GM23338 (cell line): ENCODE data around the gene DNAAF5. TPM values are rescaled to one million over a fixed set of nuclear protein-coding genes. Genes with fewer than 3 reads are reported as not detected.

ENCODE experiments used
- ATAC-seq: fragments of 200-7000 bp; cut with Tn5 transposase; 3 replicates; pipeline ENCODE4 v1.9.1; 2020
- DNase-seq: peaks from one replicate; pipeline ENCODE4 v3.0.0-alpha.2; 2015; ENCODE audit warnings: low spot score
- H2AFZ ChIP-seq: fragments of 200-600 bp; sonication (generic); 2 replicates; pipeline ENCODE4 v1.8.0; 2016; ENCODE audit warnings: antibody characterized with exemption, mild to moderate bottlenecking, moderate library complexity
- H3F3A ChIP-seq: fragments of 200-600 bp; sonication (generic); replicated peaks from 2 replicates; pipeline ENCODE4 v1.8.0; 2017; ENCODE audit warnings: antibody characterized with exemption, mixed run types, low read depth
- H3K27ac ChIP-seq: fragments of 200-600 bp; sonication (generic); 2 replicates; pipeline ENCODE4 v1.6.1; 2016; ENCODE audit warnings: low read depth
- H3K27me3 ChIP-seq: fragments of 200-600 bp; sonication (generic); 2 replicates; pipeline ENCODE4 v1.8.0; 2016; ENCODE audit warnings: mild to moderate bottlenecking, mixed run types, moderate library complexity; ENCODE audit not compliant: insufficient read depth
- H3K36me3 ChIP-seq: fragments of 200-600 bp; sonication (generic); 2 replicates; pipeline ENCODE4 v1.8.0; 2016; ENCODE audit warnings: mild to moderate bottlenecking; ENCODE audit not compliant: insufficient read depth
- H3K4me1 ChIP-seq: fragments of 200-600 bp; sonication (generic); 2 replicates; pipeline ENCODE4 v1.8.0; 2016; ENCODE audit warnings: mild to moderate bottlenecking, moderate library complexity; ENCODE audit not compliant: insufficient read depth
- H3K4me2 ChIP-seq: fragments of 200-600 bp; sonication (generic); 2 replicates; pipeline ENCODE4 v1.7.1; 2017; ENCODE audit warnings: mixed run types
- H3K4me3 ChIP-seq: fragments of 200-600 bp; sonication (generic); 2 replicates; pipeline ENCODE4 v1.6.1; 2016; ENCODE audit warnings: mixed run types
- H3K79me2 ChIP-seq: fragments of 200-600 bp; sonication (generic); replicated peaks from 2 replicates; pipeline ENCODE4 v1.8.0; 2017; ENCODE audit warnings: mild to moderate bottlenecking; ENCODE audit not compliant: insufficient read depth
- H3K9me2 ChIP-seq: fragments of 200-600 bp; sonication (generic); 2 replicates; pipeline ENCODE4 v1.8.0; 2017; ENCODE audit not compliant: insufficient read depth
- H4K20me1 ChIP-seq: fragments of 200-600 bp; sonication (generic); replicated peaks from 2 replicates; pipeline ENCODE4 v1.8.0; 2017; ENCODE audit warnings: mild to moderate bottlenecking; ENCODE audit not compliant: insufficient read depth
- H3K27ac Mint-ChIP-seq: 2 replicates; pipeline ENCODE4 v1.8.0; 2020; ENCODE audit warnings: inconsistent platforms, mild to moderate bottlenecking, moderate library complexity, mixed read lengths
- H3K27me3 Mint-ChIP-seq: 3 replicates; pipeline ENCODE4 v1.8.0; 2022; ENCODE audit warnings: low read depth, mild to moderate bottlenecking, moderate library complexity, mixed read lengths, inconsistent platforms; ENCODE audit not compliant: insufficient read depth, poor library complexity
- H3K36me3 Mint-ChIP-seq: 3 replicates; pipeline ENCODE4 v1.8.0; 2021; ENCODE audit warnings: low read depth, mild to moderate bottlenecking, inconsistent platforms, moderate library complexity, mixed read lengths
- H3K4me1 Mint-ChIP-seq: 3 replicates; pipeline ENCODE4 v1.8.0; 2020; ENCODE audit warnings: mild to moderate bottlenecking, inconsistent platforms, mixed read lengths
- H3K4me3 Mint-ChIP-seq: 3 replicates; pipeline ENCODE4 v1.8.0; 2021; ENCODE audit warnings: moderate library complexity, mild to moderate bottlenecking, inconsistent platforms, mixed read lengths
- H3K9me3 Mint-ChIP-seq: 3 replicates; pipeline ENCODE4 v1.8.0; 2020; ENCODE audit warnings: moderate library complexity, mild to moderate bottlenecking, inconsistent platforms, mixed read lengths
- CREB1 ChIP-seq: fragments of 250-450 bp; sonication (Bioruptor Pico); IDR thresholded peaks from 2 replicates; pipeline ENCODE4 v1.5.0; 2020; ENCODE audit warnings: low read depth, mild to moderate bottlenecking, moderate library complexity
- EZH2 ChIP-seq: fragments of 200-600 bp; sonication (generic); IDR thresholded peaks from one replicate; pipeline ENCODE4 v1.8.0; 2017; ENCODE audit warnings: antibody characterized with exemption, mild to moderate bottlenecking, low read depth; ENCODE audit not compliant: unreplicated experiment
- EZH2phosphoT487 ChIP-seq: fragments of 200-600 bp; sonication (generic); IDR thresholded peaks from one replicate; pipeline ENCODE4 v1.8.1; 2018; ENCODE audit warnings: antibody characterized with exemption; ENCODE audit not compliant: unreplicated experiment
- JUNB ChIP-seq: IDR thresholded peaks from one replicate; pipeline ENCODE4 v1.6.1; 2016; ENCODE audit warnings: antibody characterized with exemption; ENCODE audit not compliant: unreplicated experiment
- NANOG ChIP-seq: IDR thresholded peaks from 2 replicates; pipeline ENCODE4 v1.6.1; 2016; ENCODE audit warnings: antibody characterized with exemption, borderline replicate concordance
- ZNF114 ChIP-seq: fragments of 250-450 bp; sonication (Bioruptor Pico); IDR thresholded peaks from 2 replicates; pipeline ENCODE4 v1.5.0; 2020; ENCODE audit warnings: mild to moderate bottlenecking, moderate library complexity
- ZNF331 ChIP-seq: fragments of 250-450 bp; sonication (Bioruptor Pico); IDR thresholded peaks from 2 replicates; pipeline ENCODE4 v1.5.0; 2020; ENCODE audit warnings: low read depth, mild to moderate bottlenecking, moderate library complexity
- ZNF462 ChIP-seq: fragments of 250-450 bp; sonication (Bioruptor Pico); IDR thresholded peaks from 2 replicates; pipeline ENCODE4 v1.5.0; 2020; ENCODE audit warnings: mild to moderate bottlenecking, moderate library complexity
- polyA plus RNA-seq: library from polyadenylated mRNA; unstranded; fragments of >200 nt; fragmentation: Nextera tagmentation; extraction: Ambion mirVana; gene quantifications from 2 replicates; pipeline ENCODE4 v1.2.1, GENCODE V29; 2016
- total RNA-seq: library from RNA; depleted of rRNA; stranded (reverse); fragments of >200 nt; shearing (Covaris generic); gene quantifications from 2 replicates; pipeline ENCODE4 v1.2.3, GENCODE V29; 2014

The DNAAF5 gene
- total and polyA plus RNA-seq, 2 experiments from 2014 or later: 20.4 to 86.7 TPM

DNA sequence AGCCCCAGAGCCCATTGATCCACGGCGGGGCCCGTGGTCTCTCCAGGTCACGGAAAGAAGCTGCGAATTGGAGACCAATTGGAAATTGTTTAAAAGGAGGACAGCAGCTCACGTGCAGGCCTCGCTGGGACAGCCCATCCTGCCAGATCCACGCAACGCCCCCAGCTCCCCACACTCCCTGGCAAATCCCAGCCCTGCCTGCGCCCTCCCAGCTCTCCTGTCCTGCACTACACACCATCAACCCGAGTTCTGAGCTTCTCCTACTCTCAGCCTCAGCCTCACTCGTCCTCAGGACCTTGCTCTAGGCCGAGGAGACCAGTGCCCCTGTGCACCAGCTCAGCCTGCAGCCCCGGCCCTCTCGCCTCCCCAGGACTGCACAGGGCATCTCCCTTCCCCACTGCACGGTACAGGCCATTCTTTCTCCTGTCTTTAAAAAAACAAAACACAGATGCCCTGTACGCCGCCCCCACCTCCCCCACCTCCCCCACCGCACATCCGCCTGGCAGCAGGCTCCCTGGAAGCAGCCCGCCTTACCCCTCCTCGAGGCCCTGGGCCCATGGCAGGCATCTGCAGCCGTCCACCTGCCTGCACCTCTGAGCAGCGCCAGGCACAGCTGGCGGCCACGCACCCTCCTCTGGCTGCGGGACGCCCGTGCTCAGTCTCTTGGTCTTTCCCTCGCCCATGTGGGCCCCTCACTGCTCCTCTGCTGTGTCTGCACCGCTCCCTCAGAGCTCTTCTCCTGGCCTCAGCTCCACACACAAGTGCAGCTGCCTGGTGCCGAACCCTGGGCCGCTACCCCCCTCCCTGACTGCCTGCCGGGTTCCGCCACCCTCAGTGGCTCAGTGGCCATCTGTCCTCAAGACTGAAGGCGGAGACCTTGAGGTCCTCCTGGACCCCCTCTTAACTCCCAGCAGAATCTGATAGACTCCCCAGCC, 57.3 kb downstream of the DNAAF5 start:
- no peaks in the 10 kb centered on the region; the same call in 2 of the 3 replicates for H3K9me3 Mint-ChIP-seq
- peaks cover 83% of the 10 kb centered on the region for H3K36me3 Mint-ChIP-seq
- Histone ChIP-seq H3F3A (peaks cover 5% of the 10 kb centered on the region; the same call in 1 of the 2 replicates), H3K79me2 (no peaks in the 10 kb centered on the region), H3K9me2 (no peaks in the 10 kb centered on the region), H4K20me1 (no peaks in the 10 kb centered on the region), H3K4me3 (no peak overlapping the region), H3K27me3 (no peaks in the 10 kb centered on the region), H3K36me3 (peaks cover 13% of the 10 kb centered on the region; the same call in 1 of the 2 replicates), H3K27ac (no peak overlapping the region), H3K4me2 (no peak overlapping the region), H2AFZ (no peak overlapping the region), H3K4me1 (no peaks in the 10 kb centered on the region)
- no peak overlapping the region for H3K4me3 Mint-ChIP-seq
- peaks cover 7% of the 10 kb centered on the region for H3K27me3 Mint-ChIP-seq
- TF ChIP-seq ZNF462 (CRISPR knock-in tag): no peak
- TF ChIP-seq CREB1 (CRISPR knock-in tag): no peak
- no peak for TF ChIP-seq JUNB
- H3K4me1 Mint-ChIP-seq: no peaks in the 10 kb centered on the region
- no peak overlapping the region for H3K27ac Mint-ChIP-seq
- DNase-seq (no peak), ATAC-seq (no peak)

- H4K20me1 ChIP-seq: no peaks in the 10 kb centered on the region
- H3K4me3 ChIP-seq: no peak overlapping the region
- no peaks in the 10 kb centered on the region for H3K9me2 ChIP-seq
- Mint-ChIP-seq H3K4me1 (no peaks in the 10 kb centered on the region), H3K9me3 (peaks cover 4% of the 10 kb centered on the region; the same call in 2 of the 3 replicates), H3K27me3 (peaks cover 9% of the 10 kb centered on the region), H3K36me3 (peaks cover 82% of the 10 kb centered on the region), H3K4me3 (no peak overlapping the region), H3K27ac (no peak overlapping the region)
- no peak for DNase-seq
- no peaks in the 10 kb centered on the region for H3K4me1 ChIP-seq
- peaks cover 11% of the 10 kb centered on the region; the same call in 1 of the 2 replicates for H3K36me3 ChIP-seq
- ATAC-seq: no peak
- H2AFZ ChIP-seq: no peak overlapping the region
- H3K27ac ChIP-seq: no peak overlapping the region
- H3K79me2 ChIP-seq: no peaks in the 10 kb centered on the region
- H3F3A ChIP-seq: peaks cover 5% of the 10 kb centered on the region; the same call in 1 of the 2 replicates
- no peaks in the 10 kb centered on the region for H3K27me3 ChIP-seq
- no peak overlapping the region for H3K4me2 ChIP-seq
- TF ChIP-seq ZNF114 (CRISPR knock-in tag) (no peak), CREB1 (CRISPR knock-in tag) (no peak), EZH2phosphoT487 (no peak), ZNF331 (CRISPR knock-in tag) (no peak), NANOG (no peak), EZH2 (no peak)
These were observed 58.5 kb downstream of the DNAAF5 start for GRCh38 chr7:784971-785370.
